Hematopoietic multipotent progenitor cell treated with erythropoietin and hydrocortisone succinate and interleukin-3 and kit ligand, for 17 days (in vitro differentiated cells): ENCODE measurements around the gene COL4A2.
"Not testable (repeated sequence)": the region's sequence is repeated elsewhere in the genome, so short reads cannot be mapped to it uniquely, and the experiment has no call there.

ENCODE experiments used
- DNase-seq: peaks from one replicate; pipeline ENCODE4 v3.0.0-alpha.2; 2015; ENCODE audit warnings: low spot score

COL4A2 gene

GRCh38 chr13:110438776-110439175, 131.7 kb downstream of the COL4A2 start:
- no peak for DNase-seq

DNA sequence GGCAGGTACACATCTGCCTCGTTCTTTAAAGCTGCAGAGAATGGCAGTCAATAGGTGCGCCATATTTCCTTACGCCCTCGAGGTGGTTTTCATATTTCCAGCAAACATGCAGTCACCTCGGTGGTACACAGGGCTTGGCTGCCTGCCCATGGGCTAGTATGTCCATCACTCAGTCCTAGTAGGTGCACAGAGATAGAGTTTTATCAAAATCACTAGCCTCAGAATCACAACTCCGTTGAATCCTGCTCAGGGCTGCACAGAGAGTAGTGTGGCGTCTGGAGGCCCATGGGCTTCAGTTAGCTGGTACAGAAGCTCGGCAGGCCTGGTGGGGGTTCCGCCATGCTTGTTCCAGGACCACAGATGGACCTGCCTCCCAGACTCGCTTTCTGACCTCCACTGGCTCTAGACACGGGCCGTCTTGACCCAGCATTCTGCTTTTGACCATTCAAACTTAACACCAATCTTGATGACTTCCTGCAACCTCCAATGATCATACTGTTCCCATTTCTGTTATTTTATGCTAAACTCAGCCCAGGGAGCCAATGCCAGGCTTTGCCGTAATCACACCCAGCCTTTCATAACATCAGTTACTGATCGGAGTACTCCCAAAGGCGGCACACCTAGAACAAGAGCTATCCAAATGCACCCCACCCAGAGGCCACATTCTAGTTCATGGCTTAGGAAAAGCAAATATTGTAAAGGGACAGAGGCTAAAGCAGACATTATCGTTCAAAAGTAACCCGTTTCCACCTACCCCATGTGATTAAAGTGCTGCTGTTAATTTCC, 134.1 kb downstream of the COL4A2 start:
- no peak for DNase-seq

DNA sequence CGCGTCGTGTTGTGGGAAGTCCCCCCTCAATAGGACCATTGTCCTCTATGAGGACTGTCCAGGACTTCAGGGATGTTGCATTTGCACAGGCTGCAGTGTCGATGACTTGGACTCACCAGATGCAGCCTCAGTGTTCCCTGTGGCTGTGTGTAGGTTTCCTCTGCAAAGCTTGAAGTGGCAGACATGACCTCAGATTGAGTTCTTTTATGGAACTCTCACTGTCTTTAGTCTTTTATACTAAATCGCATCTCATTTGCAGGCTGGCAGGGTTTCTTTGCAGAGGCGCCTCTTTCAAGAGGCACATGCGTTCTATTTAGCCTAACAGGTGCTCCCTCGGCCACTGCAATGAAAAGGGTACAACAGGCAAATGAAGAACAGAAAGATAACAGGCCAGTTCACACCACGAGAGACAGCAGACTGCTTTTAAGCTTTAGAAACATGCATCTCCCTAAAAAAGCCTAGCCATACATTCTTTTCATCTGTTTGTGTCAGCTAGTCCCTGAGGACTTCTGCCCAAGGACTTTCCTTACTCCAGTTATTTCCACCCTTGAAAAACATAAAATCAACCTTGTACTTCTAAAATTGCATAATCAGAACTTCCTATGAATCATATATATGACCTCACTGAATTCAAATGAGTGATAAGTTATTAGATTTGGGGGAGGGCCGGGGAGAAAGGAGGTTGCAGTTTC, 136.0 kb downstream of the COL4A2 start:
- no peak for DNase-seq

GRCh38 chr13:110443622-110444225, 136.6 kb downstream of the COL4A2 start:
- DNase-seq, result no peak

GRCh38 chr13:110444226-110444653, 137.2 kb downstream of the COL4A2 start:
- DNase-seq, result no peak

- no peak for DNase-seq
Measured at GRCh38 chr13:110445183-110445582, 138.1 kb downstream of the COL4A2 start.

DNA sequence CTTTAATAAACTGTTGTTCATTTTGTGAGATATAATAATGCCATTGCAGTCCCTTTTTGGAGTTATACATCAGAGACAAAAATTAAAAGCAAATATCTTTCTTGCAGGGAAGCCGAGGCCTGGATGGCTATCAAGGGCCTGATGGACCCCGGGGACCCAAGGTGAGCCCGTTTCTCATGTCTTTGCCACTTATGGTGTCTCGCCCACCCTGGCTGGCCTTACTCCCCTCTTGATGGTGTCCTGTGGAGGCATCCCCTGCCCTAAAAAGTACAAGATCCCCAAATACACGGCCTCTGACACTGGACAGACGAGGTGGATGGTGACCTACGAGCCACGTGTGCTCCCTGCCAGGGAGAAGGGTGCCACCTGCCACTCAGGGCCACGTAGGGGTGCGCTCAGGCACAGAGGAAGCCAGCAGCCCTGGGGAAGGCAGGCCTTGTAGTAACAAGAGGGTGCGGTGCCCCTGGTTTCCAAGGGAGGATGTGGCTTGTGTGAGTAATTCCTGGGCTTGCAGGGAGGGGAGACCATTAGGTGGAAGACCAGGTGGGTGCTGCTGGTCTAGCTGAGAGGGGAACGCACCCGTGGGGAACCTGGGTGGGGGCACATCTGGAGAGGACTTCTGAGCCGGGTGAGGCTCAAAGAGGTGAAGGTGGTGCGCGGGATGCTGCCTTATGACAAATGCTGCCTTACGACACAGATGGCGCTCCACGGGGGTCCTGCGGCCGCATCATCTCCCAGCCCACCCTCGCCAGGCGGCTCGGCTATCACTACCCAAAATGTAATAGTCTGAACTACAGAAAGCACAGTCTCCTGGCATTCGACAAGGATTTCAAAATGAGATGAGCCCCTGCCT, 138.9 kb downstream of the COL4A2 start:
- DNase-seq, result no peak

- DNase-seq, result no peak
Measured at GRCh38 chr13:110446575-110446890, 139.4 kb downstream of the COL4A2 start.

- no peak for DNase-seq
Measured at GRCh38 chr13:110447058-110447511, 140.0 kb downstream of the COL4A2 start.

- DNase-seq, result no peak
Measured at GRCh38 chr13:110447801-110448200, 140.7 kb downstream of the COL4A2 start.

- DNase-seq, result no peak
Measured at GRCh38 chr13:110448230-110448629, 141.1 kb downstream of the COL4A2 start.

DNA sequence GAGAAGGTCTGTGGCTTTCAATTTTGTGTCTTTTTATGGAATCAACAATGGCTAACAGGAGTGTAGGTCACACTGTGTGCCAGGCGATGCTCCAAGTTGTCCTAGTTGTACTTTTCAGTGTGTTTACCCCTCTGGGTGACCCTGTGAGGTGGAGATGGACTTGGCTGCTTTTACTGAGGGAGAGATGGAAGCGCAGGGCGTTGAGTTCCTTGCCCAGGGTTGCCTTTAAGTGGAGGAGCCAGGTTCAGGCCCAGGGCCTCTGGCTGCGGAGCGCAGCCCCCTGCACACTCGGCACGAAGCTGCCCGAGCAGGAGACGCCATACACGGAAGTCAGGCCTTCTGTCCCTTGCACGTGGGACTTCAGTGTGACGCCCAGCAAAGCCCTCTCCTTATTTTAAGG, 141.6 kb downstream of the COL4A2 start:
- no peak for DNase-seq

DNA sequence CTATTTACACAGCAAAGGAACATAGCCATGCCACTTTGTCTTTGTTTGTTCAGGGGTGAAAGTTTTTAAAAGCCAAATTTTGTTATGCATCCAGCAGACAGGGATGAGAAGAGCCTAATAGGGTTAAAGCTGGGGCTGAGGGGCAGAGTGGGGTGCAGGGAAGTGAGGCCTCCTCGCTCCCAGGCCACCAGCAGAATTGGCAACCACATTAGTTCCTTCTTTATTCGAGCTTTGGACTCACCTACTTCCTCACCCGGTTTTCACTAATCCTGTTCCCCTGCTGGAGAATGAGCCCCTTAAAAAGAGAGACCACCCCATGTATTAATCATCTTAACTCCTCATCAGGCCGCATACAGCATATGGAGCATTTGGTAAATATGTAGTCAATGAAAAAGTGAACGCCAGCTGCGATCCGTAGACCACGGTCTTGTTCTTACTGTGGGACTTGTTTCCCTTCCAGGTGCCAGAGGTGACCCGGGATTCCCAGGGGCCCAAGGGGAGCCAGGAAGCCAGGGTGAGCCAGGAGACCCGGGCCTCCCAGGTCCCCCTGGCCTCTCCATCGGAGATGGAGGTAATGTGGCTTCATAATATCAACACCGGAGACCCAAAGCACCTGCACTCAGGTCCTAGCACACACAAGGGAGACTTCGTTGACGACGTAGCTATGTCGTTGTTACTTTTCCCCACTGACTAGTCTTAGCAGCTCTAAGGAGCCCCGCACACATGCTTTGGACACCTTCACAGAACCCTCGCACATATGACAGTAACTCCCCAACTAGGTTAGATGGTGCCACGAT, 142.3 kb downstream of the COL4A2 start:
- no peak for DNase-seq

DNA sequence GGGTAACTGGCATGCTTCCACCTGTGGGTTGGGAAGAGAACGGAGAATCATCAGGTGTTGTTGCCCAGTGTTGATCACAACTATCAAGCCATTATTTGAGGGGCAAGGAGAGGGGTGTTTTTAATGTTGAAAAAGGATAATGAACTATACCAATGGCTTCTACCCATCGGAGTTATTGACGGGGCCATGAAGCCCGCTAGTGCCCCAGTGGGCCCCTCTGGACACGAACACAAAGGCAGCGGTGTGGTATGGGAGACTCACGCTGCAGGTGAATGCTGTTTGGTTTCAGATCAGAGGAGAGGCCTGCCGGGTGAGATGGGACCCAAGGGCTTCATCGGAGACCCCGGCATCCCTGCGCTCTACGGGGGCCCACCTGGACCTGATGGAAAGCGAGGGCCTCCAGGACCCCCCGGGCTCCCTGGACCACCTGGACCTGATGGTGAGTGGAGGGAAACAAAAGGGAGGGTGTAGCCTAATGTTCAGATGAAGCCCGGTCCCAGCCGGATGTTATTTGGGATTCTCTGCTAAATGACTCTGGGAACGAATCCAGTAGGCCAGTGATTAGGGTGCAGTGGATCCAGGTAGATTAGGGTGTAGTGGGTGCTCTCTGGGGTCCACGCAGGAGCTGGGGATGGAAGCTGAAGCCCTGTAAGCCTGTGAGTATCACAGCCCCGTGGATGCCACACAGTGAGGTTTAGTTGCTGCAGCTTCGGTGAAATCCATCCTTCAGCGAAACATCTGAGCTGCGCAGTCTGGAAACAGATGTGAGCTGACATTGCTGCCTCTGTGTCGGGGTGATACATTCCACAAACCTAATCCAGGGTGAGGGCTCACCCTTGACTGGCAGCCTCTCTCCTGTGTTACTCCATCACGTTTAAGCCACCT, 143.2 kb downstream of the COL4A2 start:
- no peak for DNase-seq

GRCh38 chr13:110450941-110451730, 144.1 kb downstream of the COL4A2 start:
- DNase-seq, result no peak

- DNase-seq, result not testable (repeated sequence)
Measured at GRCh38 chr13:110453091-110453490, 146.0 kb downstream of the COL4A2 start.

DNA sequence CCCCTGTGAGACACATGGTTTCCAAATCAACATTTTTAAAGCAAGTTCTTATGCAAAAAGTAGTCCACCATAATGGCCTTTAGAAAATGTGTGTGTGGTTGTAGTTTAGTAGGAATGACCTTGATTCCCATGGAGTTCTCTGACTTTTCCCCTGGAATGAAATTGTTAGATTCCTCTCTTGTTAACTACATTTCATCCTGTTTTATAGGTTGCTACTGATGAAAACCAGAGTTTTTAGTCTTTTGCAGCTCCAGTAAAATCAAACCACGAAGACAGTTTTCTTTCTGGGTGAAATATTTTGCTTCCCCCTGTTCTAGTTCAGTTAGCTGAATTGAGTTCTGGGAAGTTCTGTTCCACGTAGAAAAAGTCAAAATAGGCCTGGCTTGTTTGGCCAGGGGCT, 146.7 kb downstream of the COL4A2 start:
- no peak for DNase-seq

DNA sequence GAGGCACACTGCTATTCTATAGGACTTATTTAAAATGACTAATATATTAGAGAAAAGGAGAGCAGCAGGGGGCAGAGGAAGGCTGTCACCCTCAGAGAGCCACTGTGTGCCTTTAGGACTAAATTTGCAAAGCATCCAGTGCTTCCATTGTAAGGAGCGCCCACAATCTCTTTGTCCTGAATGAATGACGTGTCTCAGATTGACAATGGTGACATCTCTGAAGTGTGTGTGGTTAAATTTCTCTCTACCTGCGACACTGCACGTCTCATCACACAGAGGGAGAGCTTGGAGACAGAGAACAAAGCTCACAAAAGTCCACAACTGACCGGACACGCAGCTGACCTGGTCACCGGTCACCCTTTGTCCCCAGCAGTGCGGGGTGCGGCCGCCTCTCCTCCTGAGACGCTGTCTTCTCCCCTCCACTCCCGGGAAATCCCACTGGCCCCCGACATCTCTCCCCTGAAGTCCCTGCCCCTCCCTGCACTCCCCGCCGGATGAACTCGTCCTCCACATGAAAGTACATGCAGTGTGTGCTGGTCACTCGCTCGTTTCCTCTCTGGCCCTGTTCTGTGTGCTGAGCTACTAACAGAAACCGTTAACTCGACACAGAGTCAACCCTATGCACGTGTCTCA, 147.3 kb downstream of the COL4A2 start:
- DNase-seq, result no peak

- no peak for DNase-seq
Measured at GRCh38 chr13:110454956-110455355, 147.9 kb downstream of the COL4A2 start.
